Ishikawa (cell line): Measurements from ENCODE around the gene NR2F2.

Experiments used
- CEBPB ChIP-seq: IDR thresholded peaks from 2 replicates; pipeline ENCODE4 v1.6.1; 2012
- CREB1 ChIP-seq: IDR thresholded peaks from 2 replicates; pipeline ENCODE4 v1.6.1; 2012; ENCODE audit warnings: low read depth
- EGR1 ChIP-seq: IDR thresholded peaks from 2 replicates; pipeline ENCODE4 v1.6.1; 2012
- EP300 ChIP-seq: IDR thresholded peaks from 2 replicates; pipeline ENCODE4 v1.6.1; 2012; ENCODE audit warnings: borderline replicate concordance
- FOXM1 ChIP-seq: IDR thresholded peaks from 2 replicates; pipeline ENCODE4 v1.6.1; 2012; ENCODE audit warnings: low read depth, borderline replicate concordance
- MAX ChIP-seq: IDR thresholded peaks from 2 replicates; pipeline ENCODE4 v1.6.1; 2012
- NFIC ChIP-seq: IDR thresholded peaks from 2 replicates; pipeline ENCODE4 v1.6.1; 2012
- RAD21 ChIP-seq: IDR thresholded peaks from 2 replicates; pipeline ENCODE4 v1.6.1; 2012; ENCODE audit warnings: low read depth
- REST ChIP-seq: IDR thresholded peaks from 2 replicates; pipeline ENCODE4 v1.6.1; 2012; ENCODE audit warnings: low read depth, mild to moderate bottlenecking
- TAF1 ChIP-seq: IDR thresholded peaks from 2 replicates; pipeline ENCODE4 v1.6.1; 2012; ENCODE audit warnings: low read depth, mild to moderate bottlenecking
- TCF12 ChIP-seq: IDR thresholded peaks from 2 replicates; pipeline ENCODE4 v1.6.1; 2012; ENCODE audit warnings: low read depth
- TEAD4 ChIP-seq: IDR thresholded peaks from 2 replicates; pipeline ENCODE4 v1.6.1; 2012
- USF1 ChIP-seq: IDR thresholded peaks from 2 replicates; pipeline ENCODE4 v1.6.1; 2012
- YY1 ChIP-seq: IDR thresholded peaks from 2 replicates; pipeline ENCODE4 v1.6.1; 2012; ENCODE audit warnings: low read depth
- ZBTB7A ChIP-seq: IDR thresholded peaks from 2 replicates; pipeline ENCODE4 v1.6.1; 2012; ENCODE audit warnings: low read depth

NR2F2 gene

GRCh38 chr15:96332637-96333121 is 2.2 kb downstream of the NR2F2 start:
- TF ChIP-seq RAD21: no peak
- no peak for TF ChIP-seq TAF1
- TF ChIP-seq TCF12: no peak
- TF ChIP-seq FOXM1: no peak
- TF ChIP-seq EP300: no peak
- no peak for TF ChIP-seq CREB1
- no peak for TF ChIP-seq EGR1
- no peak for TF ChIP-seq USF1
- no peak for TF ChIP-seq REST
- TF ChIP-seq TEAD4: no peak
- no peak for TF ChIP-seq ZBTB7A
- TF ChIP-seq NFIC: no peak
- TF ChIP-seq MAX: no peak
- no peak for TF ChIP-seq YY1
- TF ChIP-seq CEBPB: no peak

GRCh38 chr15:96333131-96334016 is 2.9 kb downstream of the NR2F2 start:
- no peak for TF ChIP-seq CEBPB

- TF ChIP-seq TAF1: no peak
- TF ChIP-seq FOXM1: no peak
- no peak for TF ChIP-seq TCF12
- no peak for TF ChIP-seq CREB1
- no peak for TF ChIP-seq MAX
- no peak for TF ChIP-seq USF1
Observed at GRCh38 chr15:96334017-96334704, 3.7 kb downstream of the NR2F2 start.

- TF ChIP-seq MAX (no peak), TCF12 (no peak), TEAD4 (no peak)
Observed at GRCh38 chr15:96334705-96335410, 4.4 kb downstream of the NR2F2 start.

GRCh38 chr15:96335411-96336024 is 5.0 kb downstream of the NR2F2 start:
- TF ChIP-seq NFIC (no peak), EGR1 (no peak), RAD21 (no peak), REST (no peak), TCF12 (no peak), EP300 (no peak), CREB1 (no peak), FOXM1 (no peak), ZBTB7A (no peak), MAX (no peak), CEBPB (no peak)
